SK-N-SH (cell line): ENCODE measurements around the gene ZSWIM8.

Source experiments
- CTCF ChIP-seq: fragments of 200-600 bp; sonication (generic); IDR thresholded peaks from 2 replicates; pipeline ENCODE4 v1.6.1; 2017; ENCODE audit warnings: antibody characterized with exemption, mild to moderate bottlenecking, moderate library complexity
- EZH2phosphoT487 ChIP-seq: fragments of 200-600 bp; sonication (generic); IDR thresholded peaks from 2 replicates; pipeline ENCODE4 v1.6.1; 2017; ENCODE audit warnings: low read depth, mixed run types, mild to moderate bottlenecking, antibody characterized with exemption, moderate library complexity, borderline replicate concordance

DNA sequence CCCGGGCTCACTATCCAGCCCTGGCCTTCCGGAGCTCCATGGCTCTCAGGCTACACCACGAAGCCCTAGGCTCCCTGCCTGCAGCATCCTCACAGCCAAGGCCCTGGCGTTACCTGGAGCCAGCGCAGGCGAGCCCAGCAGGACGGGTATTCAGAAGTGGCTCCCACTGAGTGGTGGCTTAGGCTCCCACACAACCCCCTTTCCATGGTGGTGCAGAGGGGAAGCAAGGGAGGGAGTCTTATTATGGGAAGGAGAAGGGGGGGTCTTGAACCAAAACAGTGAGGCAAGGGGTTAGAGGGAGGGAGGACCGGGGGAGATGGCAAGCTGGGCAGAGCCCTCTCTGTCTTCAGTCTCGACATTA lies 55.6 kb downstream of the ZSWIM8 start:
- TF ChIP-seq CTCF = no peak
- no peak for TF ChIP-seq EZH2phosphoT487
